Mucosa of descending colon (tissue), 3 donors: ENCODE measurements around the gene BBOX1. TPM values are rescaled to one million over a fixed set of nuclear protein-coding genes. Genes with fewer than 3 reads are reported as not detected.
"Not testable (repeated sequence)": the region's sequence is repeated elsewhere in the genome, so short reads cannot be mapped to it uniquely, and the experiment has no call there.

ENCODE experiments used
- ATAC-seq: fragments of 200-7000 bp; cut with Tn5 transposase; one replicate; pipeline ENCODE4 v1.9.1; 2020; ENCODE audit warnings: mild to moderate bottlenecking, moderate library complexity
- DNase-seq, 3 donors: peaks; one replicate each; pipeline ENCODE4 v3.0.0-alpha.2; 2020
- H3K36me3 ChIP-seq: fragments of 200-600 bp; one replicate; pipeline ENCODE4 v1.8.0; 2021; ENCODE audit warnings: low read depth, mild to moderate bottlenecking
- H3K4me1 ChIP-seq: fragments of 200-600 bp; one replicate; pipeline ENCODE4 v1.8.0; 2021; ENCODE audit warnings: low read depth, mild to moderate bottlenecking
- H3K4me3 ChIP-seq: fragments of 200-600 bp; one replicate; pipeline ENCODE4 v1.8.0; 2021; ENCODE audit warnings: mild to moderate bottlenecking
- H3K9me3 ChIP-seq: fragments of 200-600 bp; one replicate; pipeline ENCODE4 v1.8.0; 2021; ENCODE audit warnings: mild to moderate bottlenecking
- intact Hi-C, 2 donors: fragments of 100-400 bp; cut with DNase I in 1 of 2; cut with micrococcal nuclease in 1 of 2; formaldehyde crosslinking; loops; one replicate each; pipeline versions ENCODE4 v1.11.0 to v1.11.1; 2022; cut with DNase I, micrococcal nuclease
- total RNA-seq, 3 donors: library from RNA; stranded (reverse); fragmentation: NEBNext Ultra II Directional in 2 of 3; extraction: Animal tissue kit (Norgen Biotek cat#: 25700) in 2 of 3; gene quantifications; one replicate each; pipeline versions ENCODE4 v1.2.1 to v1.2.4, GENCODE V29; 2021 to 2023
- TF ChIP-seq, protein P1 (sequence below): fragments of 200-600 bp; IDR thresholded peaks from one replicate; pipeline ENCODE4 v1.8.0; 2022; ENCODE audit warnings: antibody characterized with exemption, mild to moderate bottlenecking
- donor health status: DM: no; HTN: no; CAD: no; lungs with moderate emphysema.
- donor health status: DM: no; HTN: no; CAD: no.
- donor health status: DM: no; HTN: yes; CAD: no.

The BBOX1 gene
- total RNA-seq, 3 donors from 2014 or later = not detected

DNA sequence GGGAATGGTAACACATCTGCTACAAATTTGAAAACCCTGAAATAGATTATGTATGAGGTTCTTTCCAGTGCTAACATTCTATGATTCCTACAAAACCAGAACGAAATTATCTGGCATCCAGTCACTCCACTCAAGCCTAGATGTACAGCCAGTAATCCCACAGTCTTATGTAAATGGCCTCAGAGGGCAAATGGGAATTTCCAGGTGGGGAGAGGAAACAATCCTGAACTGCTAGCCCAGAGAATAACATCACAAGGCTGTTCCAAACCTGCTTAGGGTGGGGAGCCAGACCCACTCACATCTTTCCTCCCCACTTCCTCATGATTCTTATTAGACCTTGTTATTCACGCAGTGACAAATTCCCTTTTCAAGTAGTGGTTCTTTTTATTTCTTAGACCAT, 43.2 kb upstream of the BBOX1 start:
- intact Hi-C loops = no loop called here
- Histone ChIP-seq H3K4me3 (no peak overlapping the region), H3K4me1 (no peaks in the 10 kb centered on the region), H3K36me3 (no peaks in the 10 kb centered on the region), H3K9me3 (no peaks in the 10 kb centered on the region)
- TF ChIP-seq, protein P1, sequence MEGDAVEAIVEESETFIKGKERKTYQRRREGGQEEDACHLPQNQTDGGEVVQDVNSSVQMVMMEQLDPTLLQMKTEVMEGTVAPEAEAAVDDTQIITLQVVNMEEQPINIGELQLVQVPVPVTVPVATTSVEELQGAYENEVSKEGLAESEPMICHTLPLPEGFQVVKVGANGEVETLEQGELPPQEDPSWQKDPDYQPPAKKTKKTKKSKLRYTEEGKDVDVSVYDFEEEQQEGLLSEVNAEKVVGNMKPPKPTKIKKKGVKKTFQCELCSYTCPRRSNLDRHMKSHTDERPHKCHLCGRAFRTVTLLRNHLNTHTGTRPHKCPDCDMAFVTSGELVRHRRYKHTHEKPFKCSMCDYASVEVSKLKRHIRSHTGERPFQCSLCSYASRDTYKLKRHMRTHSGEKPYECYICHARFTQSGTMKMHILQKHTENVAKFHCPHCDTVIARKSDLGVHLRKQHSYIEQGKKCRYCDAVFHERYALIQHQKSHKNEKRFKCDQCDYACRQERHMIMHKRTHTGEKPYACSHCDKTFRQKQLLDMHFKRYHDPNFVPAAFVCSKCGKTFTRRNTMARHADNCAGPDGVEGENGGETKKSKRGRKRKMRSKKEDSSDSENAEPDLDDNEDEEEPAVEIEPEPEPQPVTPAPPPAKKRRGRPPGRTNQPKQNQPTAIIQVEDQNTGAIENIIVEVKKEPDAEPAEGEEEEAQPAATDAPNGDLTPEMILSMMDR = no peak
- ATAC-seq (no peak), DNase-seq (no peak)

DNA sequence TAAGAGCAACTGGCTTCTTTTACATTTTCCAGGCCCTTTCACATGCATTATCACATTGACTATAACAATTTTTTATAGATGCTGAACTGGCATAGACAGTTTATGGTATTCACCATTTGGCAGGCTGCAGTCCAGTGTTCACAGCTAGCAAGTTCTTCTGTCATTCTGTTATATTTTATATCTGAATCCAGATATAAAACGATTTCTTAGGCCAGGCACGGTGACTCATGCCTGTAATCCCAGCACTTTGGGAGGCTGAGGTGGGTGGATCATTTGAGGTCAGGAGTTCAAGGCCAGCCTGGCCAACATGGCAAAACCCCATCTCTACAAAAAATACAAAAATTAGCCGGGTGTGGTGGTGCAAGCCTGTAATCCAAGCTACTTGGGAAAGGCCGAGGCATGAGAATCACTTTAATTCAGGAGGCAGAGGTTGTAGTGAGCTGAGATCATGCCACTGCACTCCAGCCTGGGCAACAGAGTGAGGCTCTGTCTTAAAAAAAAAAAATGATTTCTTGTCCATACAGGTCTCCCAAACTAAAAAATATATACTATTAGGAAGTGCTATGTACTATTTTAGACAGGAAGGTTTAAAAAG, 39.4 kb upstream of the BBOX1 start:
- H3K4me1 ChIP-seq, H3K36me3 ChIP-seq, ATAC-seq, H3K4me3 ChIP-seq, intact Hi-C loops, DNase-seq, H3K9me3 ChIP-seq: not testable (repeated sequence)

DNA sequence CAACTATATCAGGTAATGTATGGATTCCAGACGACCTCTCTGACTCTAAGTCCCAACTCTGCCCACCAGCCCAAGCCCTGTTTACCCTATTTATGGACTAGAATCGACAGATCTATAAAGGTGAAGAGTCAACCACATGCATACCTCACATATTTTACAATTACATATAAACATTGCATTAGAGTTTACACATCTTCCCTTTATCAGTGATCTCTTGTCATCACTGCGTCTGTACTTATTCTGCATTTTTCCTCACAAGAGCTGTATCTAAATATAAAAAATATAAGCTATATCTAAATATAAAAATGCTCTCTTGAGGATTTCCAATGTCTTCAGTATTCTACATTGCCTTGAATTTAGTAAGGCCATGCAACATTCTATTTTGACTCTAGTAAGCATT, 38.2 kb upstream of the BBOX1 start:
- intact Hi-C loops = no loop called here
- Histone ChIP-seq H3K4me3 (no peak overlapping the region), H3K9me3 (no peaks in the 10 kb centered on the region), H3K36me3 (no peaks in the 10 kb centered on the region), H3K4me1 (no peaks in the 10 kb centered on the region)
- no peak for ATAC-seq
- TF ChIP-seq, protein P1 = no peak
- no peak for DNase-seq

DNA sequence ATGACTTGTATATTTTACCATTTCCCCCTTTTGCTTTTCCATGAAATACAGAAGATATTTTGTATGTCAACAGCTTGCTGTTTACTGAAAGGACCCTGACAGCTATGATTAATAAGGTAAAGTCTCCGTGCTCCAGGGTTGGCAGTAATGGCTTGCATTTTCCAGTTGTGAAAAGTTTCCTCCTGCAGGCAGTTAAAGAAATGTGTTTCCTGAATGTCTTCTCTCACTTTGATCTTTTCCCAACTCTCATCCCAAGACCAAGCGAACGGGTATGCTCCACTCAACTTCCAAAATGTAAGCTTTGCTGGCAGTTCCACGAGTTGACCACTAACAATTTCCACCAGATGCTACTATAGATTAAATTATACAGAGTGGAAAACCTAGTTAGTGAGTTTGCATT, 37.8 kb upstream of the BBOX1 start:
- no peaks in the 10 kb centered on the region for H3K36me3 ChIP-seq
- H3K9me3 ChIP-seq = no peaks in the 10 kb centered on the region
- TF ChIP-seq, protein P1 = no peak
- intact Hi-C loops = no loop called here
- H3K4me1 ChIP-seq = no peaks in the 10 kb centered on the region
- H3K4me3 ChIP-seq = no peak overlapping the region
- no peak for DNase-seq
- ATAC-seq = no peak

DNA sequence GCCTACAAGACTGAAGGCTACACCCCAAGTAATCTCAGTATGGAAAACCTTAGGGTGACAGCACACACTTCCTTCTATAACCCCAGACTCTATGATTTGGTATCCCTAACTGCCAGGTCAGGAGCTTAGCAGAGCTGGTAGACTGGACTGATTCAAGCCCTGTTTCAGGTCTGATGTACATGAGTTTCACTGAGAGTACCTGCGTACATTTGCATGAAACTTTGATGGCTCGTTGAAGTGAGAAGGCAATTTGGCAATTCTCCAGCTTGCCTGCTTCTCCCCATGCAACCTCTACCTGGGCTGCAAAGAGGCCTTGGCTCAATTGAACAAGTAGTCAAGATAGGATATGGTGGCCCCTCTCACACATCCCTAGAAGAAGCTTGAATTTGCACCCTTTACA, 36.5 kb upstream of the BBOX1 start:
- no peaks in the 10 kb centered on the region for H3K9me3 ChIP-seq
- ATAC-seq (no peak), DNase-seq (no peak)
- TF ChIP-seq, protein P1 = no peak
- intact Hi-C loops = no loop called here
- no peaks in the 10 kb centered on the region for H3K4me1 ChIP-seq
- no peaks in the 10 kb centered on the region for H3K36me3 ChIP-seq
- no peak overlapping the region for H3K4me3 ChIP-seq

DNA sequence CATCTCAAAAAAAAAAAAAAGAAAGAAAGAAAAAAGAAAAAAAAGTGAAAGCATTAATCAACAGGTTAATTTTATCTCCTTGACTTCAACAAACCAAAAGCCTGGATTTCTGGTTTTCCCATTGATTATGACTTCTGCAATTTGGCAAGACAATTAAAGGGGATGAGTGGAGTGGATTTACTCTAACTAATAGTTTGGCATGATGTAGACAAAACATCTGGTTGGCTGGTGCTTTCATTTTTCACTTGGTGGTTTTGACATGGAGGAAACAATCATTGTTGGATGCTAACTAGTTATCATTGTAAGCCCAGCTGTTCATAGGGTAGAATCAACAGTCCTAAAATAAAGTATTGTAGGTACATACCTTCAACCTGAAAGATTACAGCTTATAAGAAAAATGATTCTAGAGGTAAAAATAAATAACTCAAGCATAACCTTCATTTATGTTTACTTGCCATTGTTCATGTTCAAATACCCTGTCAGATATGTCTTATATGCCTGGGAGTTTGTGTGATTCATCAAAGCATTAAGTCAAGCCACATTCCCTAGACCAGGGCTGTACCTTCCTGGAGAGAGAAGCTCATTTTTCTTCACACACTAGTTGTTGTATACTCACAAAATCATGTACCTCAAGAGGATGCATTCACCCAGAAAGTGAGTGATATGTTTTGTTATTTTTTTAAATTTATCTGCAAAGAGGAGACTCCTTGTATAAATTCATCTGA, 31.6 kb upstream of the BBOX1 start:
- TF ChIP-seq, protein P1 = no peak
- no peaks in the 10 kb centered on the region for H3K4me1 ChIP-seq
- no peaks in the 10 kb centered on the region for H3K9me3 ChIP-seq
- no peak overlapping the region for H3K4me3 ChIP-seq
- no peak for DNase-seq
- H3K36me3 ChIP-seq = no peaks in the 10 kb centered on the region
- intact Hi-C loops = no loop called here
- ATAC-seq = no peak
